ENCODE results near the gene LAMB4.

Gene LAMB4

GRCh38 chr7:108142180-108142579 is 12.0 kb upstream of the LAMB4 start:
- DNase-seq (ENCODE audit: low read depth), result no peak

- no peak for DNase-seq (ENCODE audit: low read depth)
Measured at GRCh38 chr7:108140671-108141070, 10.5 kb upstream of the LAMB4 start.

- no peak for DNase-seq (ENCODE audit: low read depth)
Measured at GRCh38 chr7:108138911-108139310, 8.8 kb upstream of the LAMB4 start.

- DNase-seq (ENCODE audit: low read depth), result no peak
Measured at GRCh38 chr7:108137993-108138392, 7.8 kb upstream of the LAMB4 start.

- DNase-seq (ENCODE audit: low read depth), result no peak
Measured at GRCh38 chr7:108137040-108137439, 6.9 kb upstream of the LAMB4 start.

GRCh38 chr7:108136191-108136688 is 6.1 kb upstream of the LAMB4 start:
- DNase-seq (ENCODE audit: low read depth), result no peak

- DNase-seq (ENCODE audit: low read depth), result no peak
Measured at GRCh38 chr7:108135446-108136190, 5.5 kb upstream of the LAMB4 start.

- DNase-seq (ENCODE audit: low read depth), result no peak
Measured at GRCh38 chr7:108134486-108134885, 4.3 kb upstream of the LAMB4 start.

- no peak for DNase-seq (ENCODE audit: low read depth)
Measured at GRCh38 chr7:108132551-108133265, 2.5 kb upstream of the LAMB4 start.

GRCh38 chr7:108129018-108129965 is 869 bp downstream of the LAMB4 start:
- no peak for DNase-seq (ENCODE audit: low read depth)

- DNase-seq (ENCODE audit: low read depth), result no peak
Measured at GRCh38 chr7:108128514-108128913, 1.6 kb downstream of the LAMB4 start.

GRCh38 chr7:108127461-108127860 is 2.7 kb downstream of the LAMB4 start:
- DNase-seq (ENCODE audit: low read depth), result no peak

- peak; percentile 15 for DNase-seq (ENCODE audit: low read depth)
Measured at GRCh38 chr7:108124820-108125219, 5.3 kb downstream of the LAMB4 start.

- no peak for DNase-seq (ENCODE audit: low read depth)
Measured at GRCh38 chr7:108122181-108122580, 8.0 kb downstream of the LAMB4 start.

GRCh38 chr7:108120933-108121332 is 9.2 kb downstream of the LAMB4 start:
- DNase-seq (ENCODE audit: low read depth), result no peak

GRCh38 chr7:108120196-108120595 is 10.0 kb downstream of the LAMB4 start:
- no peak for DNase-seq (ENCODE audit: low read depth)

GRCh38 chr7:108118959-108119358 is 11.2 kb downstream of the LAMB4 start:
- no peak for DNase-seq (ENCODE audit: low read depth)

GRCh38 chr7:108114117-108114841 is 15.9 kb downstream of the LAMB4 start:
- DNase-seq (ENCODE audit: low read depth), result no peak

- DNase-seq (ENCODE audit: low read depth), result no peak
Measured at GRCh38 chr7:108112683-108113082, 17.5 kb downstream of the LAMB4 start.

- DNase-seq (ENCODE audit: low read depth), result no peak
Measured at GRCh38 chr7:108109221-108109908, 20.8 kb downstream of the LAMB4 start.

- no peak for DNase-seq (ENCODE audit: low read depth)
Measured at GRCh38 chr7:108108131-108108530, 22.0 kb downstream of the LAMB4 start.

Measured in GM04503 (cell line).